ENCODE data around the gene SDC3.
A peak's percentile ranks its signal among the peaks of the same experiment; 100 is the strongest.

The SDC3 gene

GRCh38 chr1:30845904-30846290 is 62.7 kb downstream of the SDC3 start:
- DNase-seq: no peak

- DNase-seq: no peak
Measured at GRCh38 chr1:30845237-30845903, 63.2 kb downstream of the SDC3 start.

- no peak for DNase-seq
Measured at GRCh38 chr1:30844631-30845030, 63.9 kb downstream of the SDC3 start.

- no peak for DNase-seq
Measured at GRCh38 chr1:30842697-30843354, 65.7 kb downstream of the SDC3 start.

GRCh38 chr1:30840904-30841598 is 67.5 kb downstream of the SDC3 start:
- no peak for DNase-seq

- DNase-seq: no peak
Measured at GRCh38 chr1:30839827-30840359, 68.7 kb downstream of the SDC3 start.

GRCh38 chr1:30838996-30839395 is 69.6 kb downstream of the SDC3 start:
- DNase-seq: no peak

- DNase-seq: no peak
Measured at GRCh38 chr1:30837653-30838052, 70.9 kb downstream of the SDC3 start.

- no peak for DNase-seq
Measured at GRCh38 chr1:30834253-30834652, 74.3 kb downstream of the SDC3 start.

- no peak for DNase-seq
Measured at GRCh38 chr1:30830537-30830936, 78.0 kb downstream of the SDC3 start.

GRCh38 chr1:30829889-30830288 is 78.7 kb downstream of the SDC3 start:
- no peak for DNase-seq

- DNase-seq: no peak
Measured at GRCh38 chr1:30824736-30825429, 83.7 kb downstream of the SDC3 start.

GRCh38 chr1:30823969-30824735 is 84.4 kb downstream of the SDC3 start:
- DNase-seq: peak; percentile 95

- no peak for DNase-seq
Measured at GRCh38 chr1:30823627-30823968, 85.0 kb downstream of the SDC3 start.

- DNase-seq: no peak
Measured at GRCh38 chr1:30822966-30823581, 85.5 kb downstream of the SDC3 start.

GRCh38 chr1:30822006-30822405 is 86.6 kb downstream of the SDC3 start:
- DNase-seq: no peak

GRCh38 chr1:30820299-30820698 is 88.3 kb downstream of the SDC3 start:
- no peak for DNase-seq
